Glutamatergic neuron (in vitro differentiated cells): ENCODE data around the gene TRPM4. TPM values are rescaled to one million over a fixed set of nuclear protein-coding genes. Genes with fewer than 3 reads are reported as not detected.

Source experiments
- DNase-seq: peaks from one replicate; pipeline ENCODE4 v3.0.0; 2022
- H3K27ac Mint-ChIP-seq: one replicate; pipeline ENCODE4 v1.8.0; 2020; ENCODE audit warnings: mild to moderate bottlenecking, mixed read lengths, inconsistent platforms; ENCODE audit not compliant: unreplicated experiment
- H3K27me3 Mint-ChIP-seq: one replicate; pipeline ENCODE4 v1.8.0; 2020; ENCODE audit warnings: mild to moderate bottlenecking, moderate library complexity, mixed read lengths, inconsistent platforms; ENCODE audit not compliant: unreplicated experiment
- H3K36me3 Mint-ChIP-seq: one replicate; pipeline ENCODE4 v1.8.0; 2020; ENCODE audit warnings: mild to moderate bottlenecking, mixed read lengths, inconsistent platforms; ENCODE audit not compliant: unreplicated experiment
- H3K4me1 Mint-ChIP-seq: one replicate; pipeline ENCODE4 v1.8.0; 2020; ENCODE audit warnings: mild to moderate bottlenecking, low read depth, mixed read lengths, inconsistent platforms; ENCODE audit not compliant: unreplicated experiment
- H3K4me3 Mint-ChIP-seq: one replicate; pipeline ENCODE4 v1.8.0; 2020; ENCODE audit warnings: mild to moderate bottlenecking, mixed read lengths, inconsistent platforms; ENCODE audit not compliant: unreplicated experiment
- H3K9me3 Mint-ChIP-seq: one replicate; pipeline ENCODE4 v1.8.0; 2020; ENCODE audit warnings: mild to moderate bottlenecking, moderate library complexity, mixed read lengths, inconsistent platforms; ENCODE audit not compliant: unreplicated experiment
- CTCF ChIP-seq: fragments of 200-600 bp; sonication (generic); IDR thresholded peaks from one replicate; pipeline ENCODE4 v1.5.0; 2021; ENCODE audit not compliant: partially characterized antibody, unreplicated experiment
- total RNA-seq: library from RNA; stranded (reverse); fragmentation: NEBNext Ultra II Directional; extraction: Animal tissue kit (Norgen Biotek cat#: 25700); gene quantifications from one replicate; pipeline ENCODE4 v1.2.1, GENCODE V29; 2021; ENCODE audit not compliant: unreplicated experiment

Gene TRPM4
- total RNA-seq, 1 donor from 2014 or later, result 54.1 TPM

DNA sequence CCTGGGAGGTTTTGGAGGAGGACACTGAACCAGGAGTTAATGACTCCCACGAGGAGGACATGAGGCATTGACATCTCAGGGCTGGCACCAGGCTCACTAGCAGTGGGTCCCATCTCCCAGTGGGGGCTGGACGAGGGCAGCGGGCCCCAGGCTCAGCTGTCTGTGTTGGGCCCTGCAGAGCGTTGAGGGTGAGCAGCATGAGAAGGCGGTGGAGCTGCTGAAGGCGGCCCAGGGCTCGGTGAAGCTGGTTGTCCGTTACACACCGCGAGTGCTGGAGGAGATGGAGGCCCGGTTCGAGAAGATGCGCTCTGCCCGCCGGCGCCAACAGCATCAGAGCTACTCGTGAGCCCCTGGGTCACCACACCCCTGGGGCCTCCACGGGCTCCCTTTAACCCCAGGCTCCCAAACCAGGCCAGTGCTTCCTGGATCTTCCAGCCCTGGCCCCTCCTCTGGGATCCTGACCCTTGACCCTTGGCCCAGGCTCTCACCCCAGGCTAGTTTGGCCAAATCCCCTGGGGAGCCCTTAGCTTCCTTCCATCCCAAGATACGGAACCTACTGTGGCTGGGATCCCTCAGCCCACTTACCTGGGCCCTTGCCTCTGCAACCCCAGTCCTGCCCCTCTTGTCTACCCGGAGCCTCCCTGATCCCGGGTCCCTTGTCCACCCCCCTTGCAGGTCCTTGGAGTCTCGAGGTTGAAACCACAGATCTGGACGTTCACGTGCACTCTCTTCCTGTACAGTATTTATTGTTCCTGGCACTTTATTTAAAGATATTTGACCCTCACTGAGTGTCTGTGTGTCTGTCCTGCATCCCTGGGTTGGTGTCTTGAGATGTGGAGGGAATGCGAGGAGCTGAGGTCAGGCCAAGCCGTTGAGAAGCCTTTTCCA, 39.7 kb upstream of the TRPM4 start:
- peak overlapping the region; percentile 86 for H3K27ac Mint-ChIP-seq
- peak; percentile 29 for DNase-seq
- peak overlapping the region; percentile 93 for H3K4me3 Mint-ChIP-seq
- no peak for TF ChIP-seq CTCF
- peaks cover 20% of the 10 kb centered on the region for H3K9me3 Mint-ChIP-seq
- H3K4me1 Mint-ChIP-seq, result peaks cover 25% of the 10 kb centered on the region
- peaks cover 12% of the 10 kb centered on the region for H3K36me3 Mint-ChIP-seq
- peaks cover 29% of the 10 kb centered on the region for H3K27me3 Mint-ChIP-seq

DNA sequence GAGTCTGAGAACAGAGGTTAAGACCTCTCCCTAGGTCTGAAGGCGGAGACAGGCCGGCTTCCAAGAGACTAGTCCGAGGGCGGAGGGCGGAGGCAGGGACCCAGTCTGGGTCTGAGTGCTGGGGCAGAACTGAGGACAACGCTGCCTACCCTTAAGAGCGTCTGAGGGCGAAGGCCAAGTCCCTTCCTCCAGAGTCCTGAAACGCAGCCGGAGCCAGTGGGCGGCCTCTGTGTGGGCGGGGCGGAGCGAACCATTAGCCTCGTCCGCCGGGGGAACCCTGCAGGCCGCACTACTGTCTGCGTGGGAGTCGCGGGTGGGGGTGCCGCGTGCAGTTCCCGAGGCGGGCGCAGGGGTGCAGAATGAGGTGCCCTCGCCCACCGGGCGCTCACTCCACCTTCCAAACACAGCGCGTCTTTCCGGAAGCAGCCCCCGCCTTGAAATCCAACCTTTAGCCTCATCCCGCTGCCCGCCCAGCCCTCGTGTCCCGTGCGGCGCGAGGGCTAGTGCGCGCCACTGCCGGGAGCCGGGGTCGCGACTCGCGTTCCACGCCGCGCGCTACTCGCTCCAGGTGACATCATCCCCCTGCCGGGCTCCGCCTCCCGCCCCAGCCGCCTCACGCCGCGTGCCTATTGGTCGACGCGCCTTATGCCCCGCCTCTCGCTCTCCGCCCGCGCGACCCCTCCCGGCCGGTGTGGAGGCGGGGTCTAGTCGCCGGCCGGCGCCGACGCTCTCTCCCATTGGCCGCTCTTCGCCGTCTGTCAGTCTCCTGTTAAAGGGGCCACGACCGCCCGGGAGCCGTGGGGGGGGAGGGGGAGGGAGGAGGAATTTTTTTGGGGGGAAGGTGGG, 38.8 kb upstream of the TRPM4 start, which contains the start of gene C19orf73:
Gene C19orf73 (minus strand): TSS at position 579 of the 846 bp plus-strand sequence. CDS start 121 bp downstream, at position 458.
- peak; percentile 97 for DNase-seq
- Mint-ChIP-seq H3K9me3 (peaks cover 16% of the 10 kb centered on the region), H3K4me1 (peaks cover 24% of the 10 kb centered on the region), H3K4me3 (peak within 1 kb of the TSS; percentile 93), H3K27ac (peak within 1 kb of the TSS; percentile 86), H3K36me3 (peaks cover 12% of the 10 kb centered on the region), H3K27me3 (peaks cover 25% of the 10 kb centered on the region)
- peak; percentile 39 for TF ChIP-seq CTCF

DNA sequence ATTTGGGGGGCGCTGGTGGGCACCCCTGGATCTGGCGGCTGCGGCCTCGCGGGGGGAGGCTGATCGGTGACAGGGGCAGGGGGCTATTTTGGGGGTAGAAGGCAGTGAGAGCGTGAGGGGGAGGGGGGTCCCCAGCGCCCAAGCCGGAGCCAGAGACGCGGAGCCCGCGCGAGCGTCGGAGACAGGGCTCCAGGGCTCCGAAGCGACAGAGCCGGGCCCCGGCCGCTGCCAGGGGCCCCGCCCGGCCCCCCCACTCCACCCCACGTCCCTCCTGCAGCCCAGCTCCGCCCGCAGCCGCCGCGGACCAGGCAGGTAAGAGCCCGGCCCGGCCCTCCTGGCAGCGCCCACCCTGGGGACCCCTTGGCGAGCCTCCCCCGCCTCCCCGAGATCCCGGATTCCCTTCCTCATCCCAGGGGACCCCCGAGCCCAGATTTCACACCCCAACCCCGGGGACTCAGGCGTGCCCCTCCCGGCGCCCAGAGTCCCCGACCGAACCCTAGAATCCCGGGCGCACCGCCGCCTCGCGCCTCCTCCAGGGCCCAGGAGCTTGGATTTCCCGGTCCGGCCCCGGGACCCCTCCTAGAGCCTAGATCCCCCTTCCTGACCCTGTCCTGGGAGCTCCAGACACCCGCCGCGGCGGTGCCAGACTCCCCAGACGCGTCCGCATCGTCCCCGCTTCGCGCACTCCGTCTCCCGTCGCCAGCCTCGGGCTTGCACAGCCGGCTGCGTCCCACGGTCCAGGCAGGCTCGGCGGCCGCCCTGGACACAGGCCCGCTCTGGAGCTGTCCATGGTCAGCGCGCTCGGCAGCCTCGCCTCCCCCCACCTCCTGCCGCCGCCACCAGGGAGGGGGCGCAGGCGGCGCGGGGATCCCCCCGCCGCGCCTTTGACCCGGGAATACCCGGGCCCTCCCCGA, 37.9 kb upstream of the TRPM4 start, which contains the start of gene PPFIA3:
Gene PPFIA3 (plus strand): TSS at position 134 of the 914 bp plus-strand sequence. CDS start 8,330 bp downstream, outside the sequence.
- H3K9me3 Mint-ChIP-seq, result peaks cover 13% of the 10 kb centered on the region
- peak within 1 kb of the TSS; percentile 86 for H3K27ac Mint-ChIP-seq
- peaks cover 12% of the 10 kb centered on the region for H3K36me3 Mint-ChIP-seq
- H3K4me3 Mint-ChIP-seq, result peak within 1 kb of the TSS; percentile 93
- peaks cover 23% of the 10 kb centered on the region for H3K4me1 Mint-ChIP-seq
- TF ChIP-seq CTCF, result no peak
- peak; percentile 74 for DNase-seq
- H3K27me3 Mint-ChIP-seq, result peaks cover 23% of the 10 kb centered on the region

DNA sequence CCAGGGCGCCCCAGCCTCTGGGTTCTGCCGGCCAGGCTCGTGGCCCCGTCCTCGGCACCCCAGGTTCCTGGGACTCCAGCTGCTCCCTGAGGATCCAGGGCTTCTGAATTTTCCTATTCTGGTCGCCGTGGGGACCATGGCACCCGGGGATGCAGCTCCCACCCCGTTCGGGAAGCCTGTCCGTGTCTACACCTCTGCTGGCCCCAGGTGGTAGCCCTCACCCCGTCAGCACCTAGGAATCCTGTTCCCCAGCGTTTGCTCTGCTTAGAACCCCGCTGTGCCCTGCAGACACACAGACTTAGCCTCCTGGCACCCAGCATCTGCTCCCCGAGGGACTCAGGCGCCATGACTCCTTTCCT, 37.3 kb upstream of the TRPM4 start:
- H3K27me3 Mint-ChIP-seq, result peaks cover 20% of the 10 kb centered on the region
- TF ChIP-seq CTCF, result no peak
- H3K4me1 Mint-ChIP-seq, result peaks cover 27% of the 10 kb centered on the region
- peaks cover 11% of the 10 kb centered on the region for H3K9me3 Mint-ChIP-seq
- H3K4me3 Mint-ChIP-seq, result peak overlapping the region; percentile 87
- peaks cover 12% of the 10 kb centered on the region for H3K36me3 Mint-ChIP-seq
- H3K27ac Mint-ChIP-seq, result peak overlapping the region; percentile 72
- DNase-seq, result no peak
